Neural cell (in vitro differentiated cells): Measurements from ENCODE around the gene ARHGEF7. TPM values are rescaled to one million over a fixed set of nuclear protein-coding genes. Genes with fewer than 3 reads are reported as not detected.

ENCODE experiments used
- H2AFZ ChIP-seq: fragments of 200-600, 300-800 bp; sonication (generic), shearing (Covaris generic); 2 replicates; pipeline ENCODE4 v1.6.0; 2014; ENCODE audit warnings: low read depth, mild to moderate bottlenecking, antibody characterized with exemption, low read length, moderate library complexity
- H3F3A ChIP-seq: fragments of 200-600 bp; shearing (Covaris generic); 2 replicates; pipeline ENCODE4 v1.6.1; 2016; ENCODE audit warnings: mild to moderate bottlenecking, moderate library complexity, mixed read lengths, antibody characterized with exemption, low read length; ENCODE audit not compliant: insufficient read depth, poor library complexity, severe bottlenecking
- H3K27ac ChIP-seq: fragments of 200-600, 300-800 bp; sonication (generic), shearing (Covaris generic); 2 replicates; pipeline ENCODE4 v1.5.1; 2014; ENCODE audit warnings: mild to moderate bottlenecking, low read length, moderate library complexity
- H3K27me3 ChIP-seq: fragments of 300-800, 200-600 bp; sonication (generic), shearing (Covaris generic); 2 replicates; pipeline ENCODE4 v1.6.0; 2014; ENCODE audit warnings: mild to moderate bottlenecking, low read depth, low read length, moderate library complexity; ENCODE audit not compliant: insufficient read depth
- H3K36me3 ChIP-seq: fragments of 300-800, 200-600 bp; sonication (generic), shearing (Covaris generic); 2 replicates; pipeline ENCODE4 v1.5.1; 2014; ENCODE audit warnings: mild to moderate bottlenecking, antibody characterized with exemption, low read length, moderate library complexity; ENCODE audit not compliant: insufficient read depth
- H3K4me2 ChIP-seq: fragments of 300-800, 200-600 bp; sonication (generic), shearing (Covaris generic); 2 replicates; pipeline ENCODE4 v1.6.0; 2014; ENCODE audit warnings: mild to moderate bottlenecking, low read length
- H3K4me3 ChIP-seq: fragments of 300-800, 200-600 bp; sonication (generic), shearing (Covaris generic); 2 replicates; pipeline ENCODE4 v1.5.1; 2014; ENCODE audit warnings: mild to moderate bottlenecking, low read length, moderate library complexity
- H3K79me2 ChIP-seq: fragments of 200-600 bp; shearing (Covaris generic); replicated peaks from 2 replicates; pipeline ENCODE4 v1.6.0; 2014; ENCODE audit warnings: mild to moderate bottlenecking, low read length, moderate library complexity; ENCODE audit not compliant: insufficient read depth
- H3K9ac ChIP-seq: fragments of 300-800, 200-600 bp; sonication (generic), shearing (Covaris generic); 2 replicates; pipeline ENCODE4 v1.6.1; 2016; ENCODE audit warnings: mild to moderate bottlenecking, low read length, mixed read lengths
- H3K9me2 ChIP-seq: fragments of 200-600 bp; shearing (Covaris generic); 2 replicates; pipeline ENCODE4 v1.6.1; 2016; ENCODE audit warnings: mild to moderate bottlenecking, low read length, mixed read lengths; ENCODE audit not compliant: insufficient read depth
- H3K9me3 ChIP-seq: fragments of 200-600, 300-800 bp; sonication (generic), shearing (Covaris generic); 2 replicates; pipeline ENCODE4 v1.6.1; 2016; ENCODE audit warnings: mild to moderate bottlenecking, mixed run types, low read length, moderate library complexity, mixed read lengths
- H4K20me1 ChIP-seq: fragments of 200-600 bp; shearing (Covaris generic); 2 replicates; pipeline ENCODE4 v1.6.1; 2016; ENCODE audit warnings: mild to moderate bottlenecking, mixed run types; ENCODE audit not compliant: insufficient read depth
- EP300 ChIP-seq: fragments of 450-650 bp; conservative IDR thresholded peaks from 2 replicates; pipeline ENCODE4 v1.6.1; 2014; ENCODE audit warnings: antibody characterized with exemption, mild to moderate bottlenecking, moderate library complexity; ENCODE audit not compliant: poor library complexity, severe bottlenecking
- EZH2 ChIP-seq: fragments of 200-600, 300-800 bp; shearing (Covaris generic), sonication (generic); IDR thresholded peaks from 2 replicates; pipeline ENCODE4 v1.6.1; 2014; ENCODE audit warnings: antibody characterized with exemption, low read length, borderline replicate concordance, mild to moderate bottlenecking; ENCODE audit not compliant: insufficient read depth, poor library complexity, severe bottlenecking
- MXI1 ChIP-seq: fragments of 450-650 bp; conservative IDR thresholded peaks from 2 replicates; pipeline ENCODE4 v1.6.1; 2014; ENCODE audit warnings: antibody characterized with exemption, mild to moderate bottlenecking; ENCODE audit not compliant: poor library complexity, severe bottlenecking
- POLR2AphosphoS5 ChIP-seq: IDR thresholded peaks from 2 replicates; pipeline ENCODE4 v1.6.1; 2012
- RAD21 ChIP-seq: fragments of 450-650 bp; conservative IDR thresholded peaks from 2 replicates; pipeline ENCODE4 v1.6.1; 2014; ENCODE audit warnings: antibody characterized with exemption, mild to moderate bottlenecking, moderate library complexity
- SMC3 ChIP-seq: fragments of 450-650 bp; conservative IDR thresholded peaks from 2 replicates; pipeline ENCODE4 v1.6.1; 2014; ENCODE audit warnings: antibody characterized with exemption, mild to moderate bottlenecking, moderate library complexity; ENCODE audit not compliant: poor library complexity
- TAF1 ChIP-seq: IDR thresholded peaks from 2 replicates; pipeline ENCODE4 v1.6.1; 2012; ENCODE audit warnings: low read depth
- polyA plus RNA-seq: library from polyadenylated mRNA; depleted of rRNA; stranded (reverse); fragments of >200 nt; gene quantifications from 2 replicates; pipeline ENCODE4 v1.2.3, GENCODE V29; 2014
- TF ChIP-seq, protein P1 (sequence below): IDR thresholded peaks from 2 replicates; pipeline ENCODE4 v1.6.1; 2012; ENCODE audit warnings: borderline replicate concordance
- TF ChIP-seq, protein P2 (sequence below): fragments of 450-650 bp; IDR thresholded peaks from 2 replicates; pipeline ENCODE4 v1.5.1; 2014; ENCODE audit warnings: antibody characterized with exemption, mild to moderate bottlenecking, moderate library complexity; ENCODE audit not compliant: poor library complexity, severe bottlenecking

ARHGEF7 gene
- polyA plus RNA-seq, 1 donor from 2014 or later = 155 TPM

GRCh38 chr13:111178402-111178801 lies 63.3 kb downstream of the ARHGEF7 start:
- no peak overlapping the region for H2AFZ ChIP-seq
- no peak overlapping the region for H3K9ac ChIP-seq
- H3K9me3 ChIP-seq = no peaks in the 10 kb centered on the region
- TF ChIP-seq MXI1 (no peak), RAD21 (no peak), EP300 (no peak), EZH2 (no peak), POLR2AphosphoS5 (no peak), SMC3 (no peak), TAF1 (no peak)
- TF ChIP-seq, protein P1, sequence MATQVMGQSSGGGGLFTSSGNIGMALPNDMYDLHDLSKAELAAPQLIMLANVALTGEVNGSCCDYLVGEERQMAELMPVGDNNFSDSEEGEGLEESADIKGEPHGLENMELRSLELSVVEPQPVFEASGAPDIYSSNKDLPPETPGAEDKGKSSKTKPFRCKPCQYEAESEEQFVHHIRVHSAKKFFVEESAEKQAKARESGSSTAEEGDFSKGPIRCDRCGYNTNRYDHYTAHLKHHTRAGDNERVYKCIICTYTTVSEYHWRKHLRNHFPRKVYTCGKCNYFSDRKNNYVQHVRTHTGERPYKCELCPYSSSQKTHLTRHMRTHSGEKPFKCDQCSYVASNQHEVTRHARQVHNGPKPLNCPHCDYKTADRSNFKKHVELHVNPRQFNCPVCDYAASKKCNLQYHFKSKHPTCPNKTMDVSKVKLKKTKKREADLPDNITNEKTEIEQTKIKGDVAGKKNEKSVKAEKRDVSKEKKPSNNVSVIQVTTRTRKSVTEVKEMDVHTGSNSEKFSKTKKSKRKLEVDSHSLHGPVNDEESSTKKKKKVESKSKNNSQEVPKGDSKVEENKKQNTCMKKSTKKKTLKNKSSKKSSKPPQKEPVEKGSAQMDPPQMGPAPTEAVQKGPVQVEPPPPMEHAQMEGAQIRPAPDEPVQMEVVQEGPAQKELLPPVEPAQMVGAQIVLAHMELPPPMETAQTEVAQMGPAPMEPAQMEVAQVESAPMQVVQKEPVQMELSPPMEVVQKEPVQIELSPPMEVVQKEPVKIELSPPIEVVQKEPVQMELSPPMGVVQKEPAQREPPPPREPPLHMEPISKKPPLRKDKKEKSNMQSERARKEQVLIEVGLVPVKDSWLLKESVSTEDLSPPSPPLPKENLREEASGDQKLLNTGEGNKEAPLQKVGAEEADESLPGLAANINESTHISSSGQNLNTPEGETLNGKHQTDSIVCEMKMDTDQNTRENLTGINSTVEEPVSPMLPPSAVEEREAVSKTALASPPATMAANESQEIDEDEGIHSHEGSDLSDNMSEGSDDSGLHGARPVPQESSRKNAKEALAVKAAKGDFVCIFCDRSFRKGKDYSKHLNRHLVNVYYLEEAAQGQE = no peak
- TF ChIP-seq, protein P2, sequence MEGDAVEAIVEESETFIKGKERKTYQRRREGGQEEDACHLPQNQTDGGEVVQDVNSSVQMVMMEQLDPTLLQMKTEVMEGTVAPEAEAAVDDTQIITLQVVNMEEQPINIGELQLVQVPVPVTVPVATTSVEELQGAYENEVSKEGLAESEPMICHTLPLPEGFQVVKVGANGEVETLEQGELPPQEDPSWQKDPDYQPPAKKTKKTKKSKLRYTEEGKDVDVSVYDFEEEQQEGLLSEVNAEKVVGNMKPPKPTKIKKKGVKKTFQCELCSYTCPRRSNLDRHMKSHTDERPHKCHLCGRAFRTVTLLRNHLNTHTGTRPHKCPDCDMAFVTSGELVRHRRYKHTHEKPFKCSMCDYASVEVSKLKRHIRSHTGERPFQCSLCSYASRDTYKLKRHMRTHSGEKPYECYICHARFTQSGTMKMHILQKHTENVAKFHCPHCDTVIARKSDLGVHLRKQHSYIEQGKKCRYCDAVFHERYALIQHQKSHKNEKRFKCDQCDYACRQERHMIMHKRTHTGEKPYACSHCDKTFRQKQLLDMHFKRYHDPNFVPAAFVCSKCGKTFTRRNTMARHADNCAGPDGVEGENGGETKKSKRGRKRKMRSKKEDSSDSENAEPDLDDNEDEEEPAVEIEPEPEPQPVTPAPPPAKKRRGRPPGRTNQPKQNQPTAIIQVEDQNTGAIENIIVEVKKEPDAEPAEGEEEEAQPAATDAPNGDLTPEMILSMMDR = no peak
- H3K4me3 ChIP-seq = no peak overlapping the region
- no peaks in the 10 kb centered on the region for H3K9me2 ChIP-seq
- H3K36me3 ChIP-seq = no peaks in the 10 kb centered on the region
- H3K79me2 ChIP-seq = peaks cover 60% of the 10 kb centered on the region
- no peaks in the 10 kb centered on the region for H4K20me1 ChIP-seq
- H3F3A ChIP-seq = no peaks in the 10 kb centered on the region
- no peak overlapping the region for H3K4me2 ChIP-seq
- H3K27ac ChIP-seq = no peak overlapping the region
- no peaks in the 10 kb centered on the region for H3K27me3 ChIP-seq

- no peaks in the 10 kb centered on the region for H3K9me3 ChIP-seq
- H2AFZ ChIP-seq = no peak overlapping the region
- H3K9me2 ChIP-seq = no peaks in the 10 kb centered on the region
- H3K27me3 ChIP-seq = no peaks in the 10 kb centered on the region
- no peak overlapping the region for H3K4me2 ChIP-seq
- H3F3A ChIP-seq = no peaks in the 10 kb centered on the region
- no peak overlapping the region for H3K4me3 ChIP-seq
- TF ChIP-seq EZH2 = no peak
- TF ChIP-seq EP300 = no peak
- H4K20me1 ChIP-seq = no peaks in the 10 kb centered on the region
- peaks cover 68% of the 10 kb centered on the region for H3K79me2 ChIP-seq
- no peak overlapping the region for H3K27ac ChIP-seq
- H3K9ac ChIP-seq = no peak overlapping the region
- H3K36me3 ChIP-seq = no peaks in the 10 kb centered on the region
These were observed 65.0 kb downstream of the ARHGEF7 start for GRCh38 chr13:111179908-111180760.
